SU-DHL-6 (cell line): ENCODE data around the gene KMT2B.

ENCODE experiments used
- H2AFZ ChIP-seq: fragments of 200-600 bp; sonication (generic); 2 replicates; pipeline ENCODE4 v1.6.1; 2014; ENCODE audit warnings: low read depth, mild to moderate bottlenecking, moderate library complexity, mixed read lengths, antibody characterized with exemption, low read length; ENCODE audit not compliant: severe bottlenecking
- H3F3A ChIP-seq: fragments of 200-600 bp; shearing (Covaris generic); 2 replicates; pipeline ENCODE4 v1.6.0; 2016; ENCODE audit warnings: antibody characterized with exemption, mild to moderate bottlenecking; ENCODE audit not compliant: insufficient read depth
- H3K27ac ChIP-seq: fragments of 200-600 bp; sonication (generic); 2 replicates; pipeline ENCODE4 v1.5.1; 2016; ENCODE audit warnings: low read depth, mild to moderate bottlenecking, low read length, moderate library complexity, mixed read lengths
- H3K27me3 ChIP-seq: fragments of 200-600 bp; sonication (generic), shearing (Covaris generic); 2 replicates; pipeline ENCODE4 v1.6.0; 2014; ENCODE audit warnings: mild to moderate bottlenecking, low read length
- H3K36me3 ChIP-seq: fragments of 200-600 bp; sonication (generic); 2 replicates; pipeline ENCODE4 v1.6.1; 2014; ENCODE audit warnings: mild to moderate bottlenecking, low read length, mixed read lengths
- H3K4me2 ChIP-seq: fragments of 300-600, 200-600 bp; shearing (Covaris generic), sonication (generic); 2 replicates; pipeline ENCODE4 v1.6.0; 2014; ENCODE audit warnings: low read length, low read depth, mild to moderate bottlenecking; ENCODE audit not compliant: poor library complexity, severe bottlenecking
- H3K4me3 ChIP-seq: fragments of 200-600 bp; sonication (generic); 2 replicates; pipeline ENCODE4 v1.5.1; 2014; ENCODE audit warnings: antibody characterized with exemption, low read length, mild to moderate bottlenecking, mixed read lengths; ENCODE audit not compliant: insufficient read depth, poor library complexity, severe bottlenecking
- H3K79me2 ChIP-seq: fragments of 200-600 bp; sonication (generic); 2 replicates; pipeline ENCODE4 v1.6.1; 2014; ENCODE audit warnings: mild to moderate bottlenecking, low read length, moderate library complexity; ENCODE audit not compliant: insufficient read depth
- H3K9ac ChIP-seq: fragments of 200-600 bp; sonication (generic); 2 replicates; pipeline ENCODE4 v1.7.0; 2014; ENCODE audit warnings: mild to moderate bottlenecking, low read length
- H3K9me2 ChIP-seq: fragments of 200-600 bp; sonication (generic); replicated peaks from 2 replicates; pipeline ENCODE4 v1.6.1; 2014; ENCODE audit warnings: low read length; ENCODE audit not compliant: insufficient read depth
- H3K9me3 ChIP-seq: fragments of 200-600 bp; sonication (generic); 2 replicates; pipeline ENCODE4 v1.6.1; 2014; ENCODE audit warnings: low read length, mixed read lengths; ENCODE audit not compliant: insufficient read depth
- H4K20me1 ChIP-seq: fragments of 200-600 bp; sonication (generic); 2 replicates; pipeline ENCODE4 v1.6.1; 2014; ENCODE audit warnings: low read depth, mild to moderate bottlenecking, antibody characterized with exemption, low read length, moderate library complexity, mixed read lengths
- EZH2phosphoT487 ChIP-seq: fragments of 200-600 bp; sonication (generic), shearing (Covaris generic); conservative IDR thresholded peaks from 2 replicates; pipeline ENCODE4 v1.6.1; 2018; ENCODE audit warnings: mild to moderate bottlenecking, antibody characterized with exemption, low read length, moderate library complexity, mixed read lengths
- TF ChIP-seq, protein P1 (sequence below): fragments of 200-600 bp; sonication (generic); IDR thresholded peaks from one replicate; pipeline ENCODE4 v1.5.1; 2017; ENCODE audit warnings: antibody characterized with exemption, mild to moderate bottlenecking, low read length, moderate library complexity; ENCODE audit not compliant: insufficient read depth, poor library complexity, severe bottlenecking

The KMT2B gene

DNA sequence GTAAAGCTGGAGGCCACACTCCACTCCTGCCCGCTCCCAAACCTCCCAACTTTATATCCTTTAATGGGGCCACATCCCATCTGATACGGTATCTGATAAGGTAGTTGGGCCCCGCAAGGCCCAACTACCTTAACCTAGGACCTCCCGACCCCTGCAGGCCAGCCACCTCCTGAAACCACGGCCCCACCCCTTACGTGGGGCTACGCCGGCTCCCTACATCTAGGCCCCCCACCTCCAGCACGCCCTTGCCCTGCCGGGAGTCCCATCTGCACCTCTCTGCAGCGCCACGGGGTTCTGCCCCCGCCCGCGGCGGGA lies 22.3 kb downstream of the KMT2B start:
- no peaks in the 10 kb centered on the region for H3K36me3 ChIP-seq
- no peak for TF ChIP-seq EZH2phosphoT487
- TF ChIP-seq, protein P1, sequence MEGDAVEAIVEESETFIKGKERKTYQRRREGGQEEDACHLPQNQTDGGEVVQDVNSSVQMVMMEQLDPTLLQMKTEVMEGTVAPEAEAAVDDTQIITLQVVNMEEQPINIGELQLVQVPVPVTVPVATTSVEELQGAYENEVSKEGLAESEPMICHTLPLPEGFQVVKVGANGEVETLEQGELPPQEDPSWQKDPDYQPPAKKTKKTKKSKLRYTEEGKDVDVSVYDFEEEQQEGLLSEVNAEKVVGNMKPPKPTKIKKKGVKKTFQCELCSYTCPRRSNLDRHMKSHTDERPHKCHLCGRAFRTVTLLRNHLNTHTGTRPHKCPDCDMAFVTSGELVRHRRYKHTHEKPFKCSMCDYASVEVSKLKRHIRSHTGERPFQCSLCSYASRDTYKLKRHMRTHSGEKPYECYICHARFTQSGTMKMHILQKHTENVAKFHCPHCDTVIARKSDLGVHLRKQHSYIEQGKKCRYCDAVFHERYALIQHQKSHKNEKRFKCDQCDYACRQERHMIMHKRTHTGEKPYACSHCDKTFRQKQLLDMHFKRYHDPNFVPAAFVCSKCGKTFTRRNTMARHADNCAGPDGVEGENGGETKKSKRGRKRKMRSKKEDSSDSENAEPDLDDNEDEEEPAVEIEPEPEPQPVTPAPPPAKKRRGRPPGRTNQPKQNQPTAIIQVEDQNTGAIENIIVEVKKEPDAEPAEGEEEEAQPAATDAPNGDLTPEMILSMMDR: no peak
- H3K79me2 ChIP-seq: no peaks in the 10 kb centered on the region
- H3F3A ChIP-seq: peaks cover 13% of the 10 kb centered on the region
- H3K27me3 ChIP-seq: no peaks in the 10 kb centered on the region
- H3K9me3 ChIP-seq: no peaks in the 10 kb centered on the region
- H3K9ac ChIP-seq: peak overlapping the region; percentile 60
- peak overlapping the region; percentile 69 for H3K4me3 ChIP-seq
- no peaks in the 10 kb centered on the region for H3K9me2 ChIP-seq
- peak overlapping the region; percentile 89 for H3K4me2 ChIP-seq
- H3K27ac ChIP-seq: peak overlapping the region; percentile 33
- no peaks in the 10 kb centered on the region for H4K20me1 ChIP-seq
- H2AFZ ChIP-seq: peak overlapping the region; percentile 45

DNA sequence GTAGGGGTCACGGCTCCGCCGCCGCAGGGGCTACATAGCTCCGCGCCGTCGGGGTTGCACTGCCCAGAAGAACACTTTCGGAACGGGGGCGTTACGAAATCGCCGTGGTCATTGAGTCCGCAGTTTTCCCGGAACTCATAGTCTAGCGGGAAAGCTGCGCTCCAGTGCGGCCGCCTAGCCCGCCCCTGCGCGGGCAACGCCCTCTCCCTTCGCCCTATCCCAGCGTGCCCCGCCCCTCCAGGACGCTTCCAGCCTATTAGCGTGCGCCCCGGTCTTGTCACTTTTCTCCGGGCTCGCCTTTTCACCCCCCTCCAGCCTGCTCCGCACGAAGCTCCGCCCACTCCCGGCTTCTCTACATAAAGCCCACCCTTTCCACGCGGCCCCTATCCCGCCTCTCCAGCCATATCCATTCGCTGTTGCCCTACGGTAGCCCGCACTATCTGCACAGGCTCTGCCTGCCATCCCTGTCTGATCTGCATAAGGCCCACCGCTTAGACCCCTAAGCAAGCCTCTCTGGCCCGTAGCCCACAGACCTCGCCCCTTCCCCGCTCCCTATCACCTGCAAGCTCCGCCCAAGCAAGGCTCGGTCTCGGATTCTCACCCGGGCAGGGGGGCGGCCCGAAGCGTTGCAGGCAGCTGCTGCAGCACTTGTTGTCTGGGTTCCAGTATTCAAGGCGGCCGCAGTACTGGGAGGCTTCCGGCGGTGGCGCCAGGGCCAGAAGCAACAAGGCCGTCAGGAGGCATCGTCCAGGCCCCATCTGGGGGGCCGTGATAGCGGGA lies 22.8 kb downstream of the KMT2B start:
- H3K36me3 ChIP-seq: no peaks in the 10 kb centered on the region

DNA sequence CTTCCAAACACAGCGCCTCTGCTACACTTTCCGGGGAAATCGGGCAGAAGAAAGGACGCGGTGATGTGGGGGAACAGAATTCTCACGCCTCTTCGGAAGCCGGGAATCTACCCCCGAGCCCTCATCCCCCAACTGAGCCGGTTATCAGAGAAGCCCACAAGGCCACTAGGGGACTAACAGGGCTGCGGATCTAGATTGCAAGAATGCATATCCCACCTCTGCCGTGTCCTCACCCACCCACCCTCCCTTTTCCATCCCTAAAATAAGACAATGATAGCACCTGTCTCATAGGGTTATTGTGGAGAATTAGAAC lies 23.4 kb downstream of the KMT2B start:
- Histone ChIP-seq H3K36me3 (no peaks in the 10 kb centered on the region), H2AFZ (no peak overlapping the region)

More for the DNA sequence above, 22.8 kb downstream of the KMT2B start:
- Histone ChIP-seq H3K9ac (peak overlapping the region; percentile 60), H3F3A (peaks cover 13% of the 10 kb centered on the region), H3K27me3 (no peaks in the 10 kb centered on the region), H2AFZ (peak overlapping the region; percentile 45), H3K9me2 (no peaks in the 10 kb centered on the region), H4K20me1 (no peaks in the 10 kb centered on the region), H3K79me2 (no peaks in the 10 kb centered on the region; the same call in 1 of the 2 replicates), H3K27ac (peak overlapping the region; percentile 92), H3K4me2 (peak overlapping the region; percentile 89), H3K4me3 (peak overlapping the region; percentile 69), H3K9me3 (no peaks in the 10 kb centered on the region)
- TF ChIP-seq, protein P1: no peak
- no peak for TF ChIP-seq EZH2phosphoT487

More for the DNA sequence above, 23.4 kb downstream of the KMT2B start:
- Histone ChIP-seq H3K4me3 (peak overlapping the region; percentile 50), H3F3A (peaks cover 13% of the 10 kb centered on the region), H3K27ac (peak overlapping the region; percentile 92), H3K79me2 (peaks cover 5% of the 10 kb centered on the region), H3K9me2 (no peaks in the 10 kb centered on the region), H3K9ac (peak overlapping the region; percentile 60), H3K27me3 (no peaks in the 10 kb centered on the region), H3K4me2 (peak overlapping the region; percentile 89), H4K20me1 (no peaks in the 10 kb centered on the region), H3K9me3 (no peaks in the 10 kb centered on the region)
- TF ChIP-seq, protein P1: no peak
- TF ChIP-seq EZH2phosphoT487: no peak
